ENCODE results near the gene DLG3. TPM values are rescaled to one million over a fixed set of nuclear protein-coding genes. Genes with fewer than 3 reads are reported as not detected.

DLG3 gene
- total and polyA plus RNA-seq, 2 of the 8 experiments (the other 6 are each of a cell fraction or from before 2014, with no cell fraction given), result 29.2 to 63.8 TPM

GRCh38 chrX:70434352-70434866, 10.2 kb upstream of the DLG3 start (continued):
- TF ChIP-seq TAF1 (IDR thresholded peaks at IDR 0.05; ENCODE audit: low read depth, low read length), result peak; percentile 48; the same call in 1 of the 2 replicates
- TF ChIP-seq RAD21 (IDR thresholded peaks at IDR 0.05 in 1 of 2, conservative IDR thresholded peaks at IDR 0.05 in 1 of 2; ENCODE audit: low read depth in 2 of 2, low read length in 2 of 2), result no peak
- no peak for TF ChIP-seq MAFK (IDR thresholded peaks at IDR 0.05; ENCODE audit: low read depth, low read length)
- no peak for TF ChIP-seq BCL11A (IDR thresholded peaks at IDR 0.05; ENCODE audit: low read depth in 2 of 2, low read length in 2 of 2)
- no peak for TF ChIP-seq BRCA1 (IDR thresholded peaks at IDR 0.05; ENCODE audit: low read depth, low read length)
- no peak for TF ChIP-seq SP1 (IDR thresholded peaks at IDR 0.05; ENCODE audit: low read depth, low read length)
- TF ChIP-seq CHD1 (IDR thresholded peaks at IDR 0.05; ENCODE audit: low read depth, low read length), result no peak
- no peak for TF ChIP-seq NANOG (IDR thresholded peaks at IDR 0.05; ENCODE audit: insufficient read depth, low read depth, low read length, poor library complexity, severe bottlenecking)
- TF ChIP-seq POLR2A (IDR thresholded peaks at IDR 0.05; ENCODE audit: control extremely low read depth in 1 of 2, low read depth in 2 of 2, low read length in 2 of 2), result peak in 1 of 2 experiments; percentile 66; a peak in 1 of 3 replicates
- no peak for TF ChIP-seq GTF2F1 (IDR thresholded peaks at IDR 0.05; ENCODE audit: borderline replicate concordance, low read depth, low read length)
- TF ChIP-seq ATF2 (IDR thresholded peaks at IDR 0.05; ENCODE audit: low read length), result 0 out of 2 replicates have a peak, but pooled peaks have one; percentile 11
- no peak for TF ChIP-seq TAF7 (optimal IDR thresholded peaks at IDR 0.05; ENCODE audit: borderline replicate concordance, low read depth, low read length)
- no peak for TF ChIP-seq KDM4A (IDR thresholded peaks at IDR 0.05; ENCODE audit: low read depth, low read length, severe bottlenecking)
- no peak for TF ChIP-seq EP300 (IDR thresholded peaks at IDR 0.05; ENCODE audit: borderline replicate concordance in 1 of 2, low read depth in 2 of 2, low read length in 2 of 2)
- TF ChIP-seq SIN3A (conservative IDR thresholded peaks at IDR 0.05 in 1 of 2, IDR thresholded peaks at IDR 0.05 in 1 of 2; ENCODE audit: low read depth in 1 of 2, low read length in 2 of 2), result no peak; a peak in 1 of 4 replicates
- peak; percentile 20; the same call in 1 of the 2 replicates for TF ChIP-seq SIX5 (IDR thresholded peaks at IDR 0.05; ENCODE audit: low read depth, low read length)
- TF ChIP-seq YY1 (IDR thresholded peaks at IDR 0.05; ENCODE audit: low read depth, low read length), result no peak
- TF ChIP-seq JUN (IDR thresholded peaks at IDR 0.05; ENCODE audit: low read depth, low read length), result no peak
- no peak for TF ChIP-seq CTCF (IDR thresholded peaks at IDR 0.05; ENCODE audit: control extremely low read depth in 1 of 3, insufficient read depth in 1 of 3, low read depth in 1 of 3, low read length in 3 of 3)
- TF ChIP-seq TBP (IDR thresholded peaks at IDR 0.05; ENCODE audit: low read depth, low read length), result no peak
